HT1080 (cell line): ENCODE measurements around the gene GLUD2. TPM values are rescaled to one million over a fixed set of nuclear protein-coding genes. Genes with fewer than 3 reads are reported as not detected.
"Not testable (repeated sequence)": the region's sequence is repeated elsewhere in the genome, so short reads cannot be mapped to it uniquely, and the experiment has no call there.

Experiments
- DNase-seq: peaks from one replicate; pipeline ENCODE4 v3.0.0-alpha.2; 2015; ENCODE audit warnings: low read depth
- polyA plus RNA-seq, 2 experiments: library from polyadenylated mRNA; depleted of rRNA; stranded (reverse); fragments of >200 nt; gene quantifications; 2 replicates each; pipeline ENCODE4 v1.2.3, GENCODE V29; 2015
- total RNA-seq: library from RNA; depleted of rRNA; stranded (reverse); fragments of >200 nt; shearing (Covaris generic); gene quantifications from 2 replicates; pipeline ENCODE4 v1.2.3, GENCODE V29; 2014; rRNA removed

GLUD2 gene
- total RNA-seq, result 0.30 and 0.34 TPM in 2 replicates
- 0.27 and 0.29 TPM in 2 replicates for polyA plus RNA-seq (2015; cell fraction: cytosol; rRNA removed)
- polyA plus RNA-seq (2015; cell fraction: nucleus; rRNA removed), result 0.42 and 0.43 TPM in 2 replicates

GRCh38 chrX:121047441-121048419, at the start of gene GLUD2:
Gene GLUD2, plus strand, starts transcription at chrX:121047610. Its CDS starts 75 bp downstream, at chrX:121047685.
- DNase-seq, result not testable (repeated sequence)

DNA sequence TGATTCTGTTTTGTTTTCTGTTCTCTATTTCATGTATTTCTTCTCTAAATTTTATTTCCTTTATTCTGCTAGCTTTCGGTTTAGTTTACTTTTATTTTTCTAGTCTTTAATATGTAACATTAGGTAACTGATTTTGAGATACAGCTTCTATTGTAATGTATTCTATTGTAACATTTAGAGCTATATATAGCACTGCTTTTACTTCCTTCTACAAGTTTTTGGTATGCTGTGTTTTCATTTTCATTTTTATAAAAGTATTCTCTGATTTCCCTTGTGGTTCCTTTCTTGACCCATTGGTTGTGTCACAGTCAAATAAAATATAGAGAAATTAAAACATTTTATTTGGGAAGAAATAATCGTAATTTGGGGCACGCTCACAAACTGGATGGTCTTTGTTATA, 48.0 kb upstream of the GLUD2 start:
- DNase-seq, result no peak

GRCh38 chrX:121000589-121000988, 46.8 kb upstream of the GLUD2 start:
- peak; percentile 4 for DNase-seq

- DNase-seq, result no peak
Measured at GRCh38 chrX:121008920-121009319, 38.5 kb upstream of the GLUD2 start.

- no peak for DNase-seq
Measured at GRCh38 chrX:121009764-121010163, 37.6 kb upstream of the GLUD2 start.

DNA sequence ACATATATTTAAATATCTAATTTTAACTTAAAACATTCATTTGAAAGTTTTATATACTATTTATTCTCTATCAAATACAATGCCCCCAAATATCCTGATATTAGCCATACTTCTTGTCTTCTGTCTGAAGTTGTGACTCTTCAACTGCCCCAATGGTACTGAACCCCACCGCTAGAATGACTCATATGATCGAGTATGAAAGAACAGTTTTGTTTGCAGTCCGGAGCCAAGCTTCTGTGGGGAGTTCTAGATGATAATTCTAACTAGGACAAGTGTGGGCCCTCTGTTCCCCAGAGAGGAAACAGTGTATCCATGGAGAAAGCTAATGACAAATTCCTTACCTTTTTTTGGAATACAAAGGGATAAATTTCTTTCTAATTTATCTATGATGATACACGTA, 37.2 kb upstream of the GLUD2 start:
- DNase-seq, result peak; percentile 1

GRCh38 chrX:121011254-121011653, 36.2 kb upstream of the GLUD2 start:
- no peak for DNase-seq

- no peak for DNase-seq
Measured at GRCh38 chrX:121013897-121014455, 33.4 kb upstream of the GLUD2 start.

- DNase-seq, result no peak
Measured at GRCh38 chrX:121014826-121015225, 32.6 kb upstream of the GLUD2 start.

DNA sequence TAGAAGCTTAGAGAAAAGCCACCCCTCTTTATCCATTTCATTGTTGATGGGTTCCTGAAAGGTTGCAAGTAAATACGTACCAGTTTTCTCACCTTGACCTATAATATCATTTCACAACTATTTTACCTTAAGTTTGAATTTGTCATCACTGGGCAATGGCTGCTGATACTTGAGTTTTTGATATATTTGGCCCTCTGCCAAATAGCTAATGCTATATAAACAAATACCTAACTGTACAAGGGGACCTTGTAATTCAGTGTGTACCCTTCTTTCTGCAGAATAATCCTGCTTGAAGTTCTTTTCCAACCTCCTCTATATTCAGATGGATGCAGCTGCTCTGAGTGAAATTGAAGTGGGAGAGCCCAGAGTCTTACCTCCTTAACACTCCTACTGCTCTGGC, 19.0 kb upstream of the GLUD2 start:
- DNase-seq, result no peak

- DNase-seq, result no peak
Measured at GRCh38 chrX:121030083-121030482, 17.3 kb upstream of the GLUD2 start.

DNA sequence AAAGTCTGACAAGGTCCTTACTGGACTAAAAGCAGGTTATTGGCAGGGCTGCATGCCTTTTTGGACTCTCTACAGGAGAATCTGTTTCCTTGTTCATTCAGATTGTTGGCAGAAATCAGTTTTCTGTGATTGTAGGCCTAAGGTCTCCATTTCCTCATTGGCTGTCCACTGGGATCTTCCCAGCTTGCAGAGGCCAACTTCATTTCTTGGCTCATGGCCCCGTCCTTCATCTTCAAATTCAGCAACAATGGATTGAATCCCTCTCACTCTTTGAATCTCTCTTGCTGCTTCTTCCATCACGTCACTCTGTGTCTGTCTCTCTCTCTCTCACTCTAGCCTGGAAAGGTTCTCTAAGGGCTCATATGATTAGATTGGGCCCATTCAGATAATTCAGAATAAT, 14.9 kb upstream of the GLUD2 start:
- no peak for DNase-seq

DNA sequence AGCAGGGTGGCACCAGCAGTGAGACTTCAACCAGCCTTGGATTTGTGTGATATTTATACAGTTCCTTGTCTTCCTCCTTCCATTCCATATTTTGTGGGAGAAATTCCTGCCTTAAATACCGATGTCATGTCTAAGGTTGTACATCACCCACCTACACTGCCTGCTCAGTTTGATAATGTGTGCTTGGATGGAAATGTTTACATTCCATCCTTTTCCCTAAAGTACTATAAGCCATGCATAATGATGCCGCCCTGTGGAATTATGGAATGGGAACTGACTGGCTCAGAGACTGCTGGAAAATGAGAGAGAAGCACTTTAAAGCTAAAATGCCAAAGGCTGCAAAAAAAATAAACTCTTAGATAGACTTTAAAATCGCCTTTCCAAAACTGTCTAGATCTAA, 11.3 kb upstream of the GLUD2 start:
- DNase-seq, result no peak

- DNase-seq, result no peak
Measured at GRCh38 chrX:121036951-121037350, 10.5 kb upstream of the GLUD2 start.

- no peak for DNase-seq
Measured at GRCh38 chrX:121050781-121051180, 3.4 kb downstream of the GLUD2 start.

DNA sequence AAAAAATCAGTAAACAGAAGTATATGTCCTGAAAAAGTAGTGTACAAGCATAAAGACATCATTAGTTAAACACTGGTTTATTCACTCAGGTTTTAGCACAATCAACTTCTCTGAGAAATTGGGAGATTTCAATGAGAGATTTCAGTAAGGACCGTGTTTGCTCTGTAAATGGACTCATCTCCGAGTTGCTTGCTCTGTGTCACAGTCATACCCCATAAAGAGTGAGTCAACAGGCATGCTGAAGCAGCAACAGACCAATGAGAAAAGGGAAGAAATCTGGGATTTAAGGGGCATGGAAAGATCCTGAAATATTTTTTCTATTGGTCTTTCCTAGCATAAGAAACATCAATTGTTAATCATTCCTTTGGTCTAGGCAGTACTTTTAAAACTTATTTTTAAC, 4.7 kb downstream of the GLUD2 start:
- DNase-seq, result no peak

DNA sequence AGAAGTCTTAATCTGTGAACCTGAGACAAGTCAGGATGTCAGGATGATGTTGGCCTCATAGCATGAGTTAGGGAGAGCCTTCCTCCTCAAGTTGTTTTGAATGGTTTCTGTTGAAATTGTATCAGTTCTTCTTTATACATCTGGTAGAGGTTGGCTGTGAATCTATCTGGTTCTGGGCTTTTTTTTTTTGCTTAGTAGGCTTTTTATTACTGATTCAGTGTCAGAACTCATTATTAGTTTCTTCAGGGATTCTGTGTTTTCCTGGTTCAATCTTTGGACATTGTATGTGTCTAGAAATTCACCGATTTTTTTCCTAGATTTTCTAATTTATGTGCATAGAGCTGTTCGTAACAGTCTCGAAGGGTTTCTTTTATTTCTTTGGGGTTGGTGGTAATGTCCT, 14.9 kb downstream of the GLUD2 start:
- DNase-seq, result no peak

DNA sequence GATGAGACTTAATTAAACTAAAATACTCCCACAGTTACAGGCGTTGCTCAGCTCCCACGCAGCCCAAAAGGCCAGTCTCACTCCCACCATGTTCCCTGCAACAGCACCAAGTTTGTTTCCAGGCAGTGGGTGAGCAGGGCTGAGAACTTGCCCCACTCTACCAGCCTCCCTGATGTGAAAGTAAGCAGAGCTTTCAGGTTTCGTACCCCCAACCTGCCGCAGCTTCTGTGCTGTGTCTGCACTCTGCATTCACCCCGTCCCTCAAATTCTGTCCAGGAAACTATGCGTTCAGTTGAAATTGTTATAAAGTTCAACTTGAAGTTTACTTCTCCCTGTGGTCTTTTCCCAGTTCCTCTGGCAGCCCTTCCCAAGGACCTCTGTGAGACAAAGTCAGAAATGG, 17.2 kb downstream of the GLUD2 start:
- DNase-seq, result no peak

DNA sequence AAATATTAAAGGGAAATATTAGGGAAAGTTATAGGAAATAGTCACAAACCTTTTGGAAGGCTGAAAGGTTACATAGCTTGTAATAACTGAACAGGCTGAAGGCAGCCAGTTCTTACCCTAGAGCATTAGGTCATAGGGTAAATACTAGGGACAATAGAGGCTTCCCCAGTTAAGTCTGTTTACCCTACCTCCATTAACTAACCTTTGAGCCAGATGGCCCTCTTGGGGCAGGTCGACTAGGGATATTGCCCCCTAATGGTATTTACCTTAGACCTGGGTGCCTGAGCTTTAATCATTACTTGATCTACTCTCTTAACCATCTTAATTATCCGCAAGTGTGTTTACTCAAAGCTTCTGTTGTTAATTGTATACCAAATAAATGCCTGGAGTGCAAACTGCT, 36.8 kb downstream of the GLUD2 start:
- not testable (repeated sequence) for DNase-seq

DNA sequence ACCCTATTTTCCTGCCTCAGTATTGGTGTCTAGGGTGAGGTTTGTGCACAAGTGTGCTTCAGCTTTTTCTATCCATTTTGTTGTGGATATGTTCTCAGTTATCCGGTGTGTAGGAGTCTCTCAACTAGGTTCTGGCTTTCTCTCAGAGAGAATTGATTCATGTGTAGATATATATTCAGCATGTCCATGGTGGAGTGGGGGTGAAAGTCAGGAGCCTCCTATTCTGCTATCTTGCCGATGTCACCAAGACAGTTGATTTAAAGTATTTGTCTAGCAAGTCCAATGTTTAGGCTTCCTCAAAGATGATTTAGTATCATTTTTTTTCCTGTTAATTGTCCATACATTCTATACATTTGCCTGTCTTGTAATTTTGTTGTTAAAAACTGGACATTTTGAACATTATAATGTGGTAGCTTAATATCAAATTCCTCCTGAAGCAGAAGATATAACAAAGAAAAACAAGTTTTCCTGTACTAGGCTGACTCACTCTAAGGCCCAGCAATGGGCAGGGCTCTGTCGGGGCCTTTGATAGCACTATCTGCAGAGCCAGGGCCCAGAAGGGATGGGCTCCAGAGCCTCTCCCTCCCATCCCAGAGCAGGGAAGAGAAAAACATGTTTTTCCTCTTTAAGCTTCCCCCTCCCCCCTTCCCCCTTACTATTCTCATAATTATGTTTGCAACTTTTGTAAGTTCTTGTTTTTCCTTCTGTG, 37.6 kb downstream of the GLUD2 start:
- no peak for DNase-seq

- no peak for DNase-seq
Measured at GRCh38 chrX:121085612-121086010, 38.2 kb downstream of the GLUD2 start.

- DNase-seq, result no peak
Measured at GRCh38 chrX:121093011-121093410, 45.6 kb downstream of the GLUD2 start.
